Stimulated activated CD8-positive, alpha-beta memory T cell treated with anti-CD3 and anti-CD28 coated beads, Interleukin-15, amount 100 ng/mL, for 24 hours (primary cell): ENCODE data around the gene EGR2.

ENCODE experiments used
- DNase-seq: peaks from one replicate; pipeline ENCODE4 v3.0.0-alpha.2; 2020; ENCODE audit warnings: low read depth

The EGR2 gene

DNA sequence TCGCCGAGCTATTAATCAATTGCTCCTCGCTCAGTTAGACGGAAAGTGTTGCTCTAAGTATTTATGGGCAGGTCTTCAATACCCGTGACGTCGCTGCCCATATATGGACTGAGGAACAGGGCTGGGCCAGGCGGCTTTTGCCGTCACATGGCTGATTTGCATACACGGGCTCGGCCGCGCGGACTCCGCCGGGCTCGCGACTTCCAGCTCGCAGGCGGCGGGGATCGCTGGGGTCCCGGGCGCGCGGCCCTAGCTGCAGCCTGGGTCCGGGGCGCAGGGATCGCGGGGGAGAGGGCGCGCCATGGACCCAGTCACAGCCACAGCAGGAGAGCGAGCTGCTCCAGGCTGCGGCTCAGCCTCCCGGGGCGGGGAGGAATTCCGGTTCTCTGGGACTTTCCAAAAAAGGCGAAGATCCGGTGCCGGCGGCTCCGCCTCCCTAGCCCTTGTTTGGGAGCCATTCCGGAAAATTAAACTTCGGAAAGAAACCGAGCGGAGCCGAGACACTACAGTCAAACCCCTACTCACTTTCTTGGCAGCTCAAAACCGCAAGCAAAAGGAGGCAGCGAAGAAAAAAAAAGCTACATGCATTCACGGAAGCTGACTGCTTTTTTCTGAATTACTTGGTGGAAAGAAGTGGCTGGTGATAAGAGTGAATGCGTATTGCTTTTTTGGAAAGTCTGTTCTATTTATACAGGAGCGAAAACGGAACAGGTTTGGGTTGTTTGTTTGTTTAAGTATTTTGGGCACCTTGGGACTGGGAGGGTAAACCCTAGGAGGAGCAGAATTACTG, at the start of gene EGR2:
Gene EGR2, minus strand, starts transcription at position 36 of the 790 bp plus-strand sequence. CDS start 337 bp downstream, outside the sequence.
- peak; percentile 82 for DNase-seq

DNA sequence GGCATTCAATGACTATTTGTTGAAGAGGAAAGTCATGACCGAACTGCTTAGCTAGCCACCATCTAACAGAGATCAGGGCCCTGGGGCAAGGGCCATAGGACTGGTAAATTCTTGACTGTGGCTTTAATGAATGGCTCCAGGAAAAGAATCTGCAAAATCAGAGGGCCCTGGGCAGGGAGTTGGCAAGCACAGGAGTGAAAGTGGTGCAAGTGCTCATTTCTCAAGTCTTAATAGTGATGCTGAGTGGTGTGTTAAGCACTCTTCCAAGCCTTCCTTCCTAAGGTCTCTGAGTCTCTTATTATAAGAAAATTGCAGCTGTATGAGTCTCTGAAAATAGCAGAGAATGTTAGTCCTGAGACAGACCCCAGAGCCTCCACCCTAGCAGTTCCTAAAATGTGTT, 46.3 kb upstream of the EGR2 start:
- DNase-seq, result no peak

DNA sequence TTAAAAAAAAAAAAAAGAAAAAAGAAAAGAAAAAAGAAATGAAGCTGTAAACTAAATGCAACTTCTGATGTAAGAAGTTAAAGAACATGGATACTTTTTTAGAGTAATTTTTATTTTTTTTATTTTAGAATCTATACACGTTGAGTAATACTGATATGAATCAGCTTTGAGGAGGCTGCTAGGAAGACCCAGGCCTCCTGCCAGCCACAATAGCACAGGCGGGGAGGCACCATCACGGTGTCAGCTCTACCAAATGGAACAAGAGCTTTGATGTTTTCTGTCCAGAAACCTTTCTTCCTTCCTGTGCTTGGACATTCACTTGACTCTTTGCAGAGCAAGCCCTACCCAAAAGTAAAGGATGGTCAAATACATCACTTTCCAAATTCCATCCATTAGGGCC, 45.3 kb upstream of the EGR2 start:
- DNase-seq, result no peak

DNA sequence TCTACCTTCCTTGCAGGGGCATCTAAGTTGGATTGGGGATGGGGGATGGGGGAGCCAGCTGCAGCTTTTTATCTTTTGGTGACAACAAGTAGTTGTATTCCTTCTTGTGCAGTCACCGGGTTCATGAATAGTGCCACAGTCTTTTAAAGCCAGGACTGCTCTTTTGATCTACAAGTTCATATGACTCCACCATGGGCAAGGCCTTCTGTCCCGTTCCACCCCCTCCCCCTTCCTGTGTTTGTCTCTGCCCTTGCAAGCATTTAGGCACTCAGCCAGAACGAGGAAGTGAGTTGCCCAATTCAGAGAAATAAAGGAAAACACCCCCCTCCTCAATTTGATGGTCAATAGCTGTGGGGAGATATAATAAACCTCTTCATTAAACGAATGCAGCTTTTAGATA, 44.8 kb upstream of the EGR2 start:
- no peak for DNase-seq

DNA sequence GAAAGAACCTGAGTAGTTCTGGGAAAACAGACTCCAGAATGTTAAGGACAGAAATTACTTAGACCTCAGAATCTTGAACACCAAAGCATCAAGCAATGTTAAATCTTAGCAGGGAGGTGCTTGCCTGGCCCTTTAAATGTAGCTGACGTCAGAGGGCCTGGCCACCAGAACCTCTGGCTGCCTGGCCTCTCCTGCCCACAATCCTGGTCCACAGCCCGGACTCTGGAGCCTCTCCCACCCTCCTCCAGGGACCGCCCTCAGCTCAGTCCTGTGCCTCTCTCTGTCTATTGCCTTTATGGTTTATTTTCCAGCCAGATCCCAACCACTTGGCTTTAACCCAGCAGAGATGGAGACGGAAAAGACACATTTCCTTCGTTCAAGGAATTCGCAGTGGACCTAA, 42.2 kb upstream of the EGR2 start:
- no peak for DNase-seq

DNA sequence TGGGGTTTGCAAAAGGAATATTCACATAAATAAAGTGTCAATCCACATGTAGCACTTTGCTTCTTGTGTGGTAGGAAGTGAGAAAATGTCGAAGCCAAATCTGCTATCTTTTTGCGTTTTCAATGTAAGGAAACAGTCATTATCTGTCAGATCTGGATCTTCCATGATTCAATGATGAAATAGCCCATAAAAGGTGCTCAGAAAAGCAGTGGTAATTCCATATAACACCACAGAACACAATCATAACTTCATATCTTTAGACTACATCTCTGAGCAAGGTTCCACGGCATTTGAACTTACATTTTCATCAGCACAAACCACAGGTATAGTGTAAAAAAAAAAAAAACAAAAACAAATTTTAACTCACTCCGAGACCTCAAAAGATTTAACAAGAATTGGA, 39.9 kb upstream of the EGR2 start:
- DNase-seq, result no peak

DNA sequence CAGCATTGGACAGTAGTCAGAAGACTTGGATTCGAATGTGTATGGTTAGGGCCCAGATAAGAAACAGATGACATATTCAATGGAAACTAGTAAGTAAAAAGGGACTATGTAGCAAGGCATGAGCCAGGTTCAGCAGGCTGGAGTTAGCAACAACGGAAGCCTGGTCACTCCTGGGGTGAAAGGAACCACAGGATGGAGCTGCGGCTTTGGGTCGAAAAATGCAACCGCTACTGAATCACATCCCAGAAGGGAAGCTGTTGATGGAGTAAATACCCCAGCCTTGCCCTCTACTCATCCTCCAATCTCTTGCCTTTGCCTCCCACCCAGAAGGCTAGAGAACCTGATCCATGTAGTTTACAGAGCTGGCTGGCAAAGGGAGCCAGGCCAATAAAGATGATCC, 37.5 kb upstream of the EGR2 start:
- no peak for DNase-seq

DNA sequence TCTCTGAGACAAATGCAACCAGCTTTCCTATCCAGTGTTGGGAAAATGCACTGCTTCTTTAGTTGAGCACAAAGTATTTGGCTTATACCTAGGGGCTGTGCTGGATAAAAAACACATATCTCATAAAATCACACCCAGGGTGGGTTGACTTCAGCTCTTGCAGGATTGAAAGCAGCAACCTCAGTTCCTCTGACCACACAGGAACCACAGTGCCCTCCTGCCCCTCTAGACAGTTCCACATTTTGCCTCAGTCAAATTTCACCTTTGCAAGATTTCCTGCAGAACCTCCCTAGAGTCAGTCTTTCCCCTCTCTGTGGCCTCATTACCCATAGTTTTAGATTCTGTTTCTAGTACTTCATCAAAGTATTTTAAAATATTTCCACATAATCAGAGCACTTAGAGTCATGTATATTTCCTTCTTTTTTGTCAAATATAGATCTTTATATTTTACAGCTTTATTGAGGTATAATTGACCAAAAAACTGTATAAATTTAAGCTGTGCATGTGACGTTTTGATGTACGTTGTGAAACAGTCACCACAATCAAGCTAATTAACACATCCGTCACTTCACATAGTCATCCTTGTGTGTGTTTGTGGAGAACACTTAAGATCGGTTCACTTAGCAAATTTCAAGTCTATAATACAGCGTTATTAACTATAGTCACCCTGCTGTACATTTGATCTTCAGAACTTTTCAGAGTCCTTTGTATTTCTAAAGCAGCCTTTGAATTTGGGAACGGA, 37.0 kb upstream of the EGR2 start:
- DNase-seq, result no peak

DNA sequence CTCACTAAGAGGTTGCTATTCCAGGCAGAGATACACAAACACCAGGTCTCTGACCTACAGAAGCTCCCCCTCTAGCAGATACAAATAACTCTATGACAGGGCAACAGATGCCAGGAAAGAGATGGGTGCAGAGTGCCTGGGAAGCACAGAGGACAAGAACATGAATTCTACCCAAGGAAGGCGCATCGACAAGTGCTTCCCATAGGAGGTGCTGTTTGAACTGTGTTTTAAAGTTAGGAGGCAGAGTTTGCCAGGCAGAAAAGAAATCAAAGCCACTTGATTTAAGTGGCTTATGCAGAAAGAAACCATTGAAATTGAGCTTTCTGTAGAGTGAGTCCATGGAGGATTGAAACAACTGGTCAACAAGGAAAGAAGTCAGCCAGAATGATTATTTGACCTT, 35.3 kb upstream of the EGR2 start:
- no peak for DNase-seq

DNA sequence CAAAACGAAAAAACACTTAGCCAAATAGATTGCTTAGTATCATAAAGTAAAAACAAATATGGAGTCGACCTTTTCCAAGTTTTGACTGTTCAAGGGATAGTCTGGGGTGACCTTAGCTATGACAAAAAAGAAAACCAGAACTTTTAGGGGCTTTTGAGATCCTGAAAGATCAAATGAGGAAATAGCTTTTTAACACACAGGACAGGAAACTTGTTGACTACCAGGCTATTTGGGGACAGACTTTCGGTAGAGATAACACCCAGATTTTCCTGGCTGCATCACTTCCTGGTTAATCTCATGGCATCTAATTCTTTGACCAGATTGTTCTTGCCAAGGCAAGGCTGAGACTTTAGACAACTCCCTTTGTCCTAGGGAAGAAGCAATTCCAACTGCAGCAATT, 34.5 kb upstream of the EGR2 start:
- DNase-seq, result no peak

DNA sequence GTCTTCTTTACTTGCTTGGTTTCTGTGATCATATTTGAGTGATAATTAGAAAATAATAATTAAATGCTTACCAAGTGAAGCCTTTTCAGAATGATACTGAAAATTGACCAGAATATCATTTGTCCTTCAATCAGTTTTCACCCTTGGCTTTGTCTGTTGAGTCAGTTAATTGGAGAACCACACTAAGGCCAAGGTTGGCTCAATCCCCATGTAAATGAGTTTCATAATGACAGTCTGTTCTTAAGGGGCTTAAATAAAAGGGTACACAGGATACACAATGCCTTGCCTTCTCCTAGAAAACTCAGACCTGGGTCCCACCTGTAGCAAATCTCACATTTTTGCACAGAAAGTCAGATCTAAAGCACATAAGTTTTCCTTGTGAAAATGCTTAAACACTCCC, 31.3 kb upstream of the EGR2 start:
- no peak for DNase-seq

DNA sequence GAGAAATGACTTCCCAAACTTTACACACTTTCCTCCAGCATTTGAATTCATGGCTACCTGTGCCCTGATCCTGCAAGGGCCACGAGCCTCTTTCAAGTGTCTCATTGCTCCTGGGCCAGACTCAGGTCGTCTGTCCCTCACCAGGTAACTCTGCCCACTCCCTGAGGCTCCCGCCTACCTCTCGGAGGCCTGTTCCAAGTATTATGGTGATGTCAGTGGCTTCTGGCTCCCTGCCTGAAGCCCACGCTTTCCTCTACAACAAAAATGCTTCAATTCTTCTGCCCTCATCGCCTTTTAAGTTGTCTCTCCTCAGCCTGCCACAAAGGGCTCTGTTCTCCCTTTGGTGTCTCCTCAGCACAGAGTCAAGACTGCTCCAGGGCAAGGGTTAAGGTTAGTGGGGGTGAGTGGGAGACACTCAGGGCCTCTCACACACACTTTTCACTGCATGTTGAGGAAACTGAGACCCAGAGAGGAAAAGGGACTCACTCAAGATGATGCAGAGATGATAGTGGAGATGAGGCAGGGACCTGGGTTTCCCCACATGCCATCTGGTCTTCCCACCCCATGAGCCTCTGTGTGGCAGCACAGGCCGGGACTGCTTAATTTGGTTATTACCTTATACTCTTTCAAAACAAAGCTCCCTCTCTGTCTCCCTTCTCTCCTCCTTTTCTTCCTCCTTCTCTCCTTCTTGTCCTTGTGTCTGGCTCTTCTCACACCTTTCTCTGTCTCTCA, 28.3 kb upstream of the EGR2 start:
- no peak for DNase-seq

DNA sequence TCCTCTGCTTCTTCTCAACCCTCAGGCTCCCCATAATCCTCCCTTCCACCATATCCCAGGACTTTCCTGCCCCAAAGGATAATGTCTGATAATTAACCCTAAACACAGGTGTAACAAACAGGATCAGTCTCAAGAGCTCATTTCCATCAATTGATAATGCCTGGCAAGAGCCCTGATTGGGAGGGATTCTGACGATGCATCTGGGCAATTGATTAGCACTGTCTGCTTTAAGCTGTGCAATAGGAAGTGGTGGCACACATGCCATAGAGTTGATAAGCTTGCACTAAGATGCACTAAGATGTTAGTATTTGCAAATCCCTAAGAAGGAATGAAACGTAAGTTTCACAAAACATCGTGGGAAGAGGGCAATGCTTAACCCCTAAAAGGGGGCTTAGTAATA, 27.4 kb upstream of the EGR2 start:
- no peak for DNase-seq

DNA sequence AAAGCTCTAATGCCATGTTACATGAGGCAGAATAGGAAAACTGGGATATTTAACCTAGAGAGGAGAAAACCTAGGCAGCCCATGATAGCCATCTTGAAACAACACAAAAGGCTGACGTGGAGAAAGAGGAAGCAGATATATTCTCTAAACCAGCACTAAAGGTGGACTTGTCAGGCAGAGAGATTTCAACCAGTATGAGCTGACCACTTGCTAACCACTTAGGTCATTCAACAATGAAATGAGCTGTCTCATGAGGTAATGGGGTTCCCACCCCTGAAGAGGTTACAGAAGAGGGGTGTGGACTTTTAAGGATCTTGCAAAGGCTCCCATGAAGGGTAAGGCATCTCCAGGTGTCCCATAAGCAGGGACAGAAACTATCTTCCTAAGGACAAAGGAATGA, 26.8 kb upstream of the EGR2 start:
- DNase-seq, result no peak

DNA sequence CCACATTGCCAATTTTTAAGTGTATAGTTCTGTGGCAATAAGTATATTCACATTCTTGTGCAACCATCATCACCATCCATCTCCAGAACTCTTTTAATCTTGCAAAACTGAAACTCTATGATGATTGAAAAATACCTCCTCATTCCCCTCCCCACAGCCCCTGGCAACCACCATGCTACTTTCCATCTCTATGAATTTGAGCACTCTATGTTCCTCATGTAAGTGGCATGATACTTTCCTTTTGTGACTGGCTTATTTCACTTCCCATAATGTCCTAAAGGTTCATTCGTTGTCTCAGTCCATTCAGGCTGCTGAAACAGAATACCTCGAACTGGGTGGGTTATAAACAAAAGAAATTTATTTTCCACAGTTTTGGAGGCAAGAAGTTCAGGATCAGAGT, 23.4 kb upstream of the EGR2 start:
- no peak for DNase-seq

DNA sequence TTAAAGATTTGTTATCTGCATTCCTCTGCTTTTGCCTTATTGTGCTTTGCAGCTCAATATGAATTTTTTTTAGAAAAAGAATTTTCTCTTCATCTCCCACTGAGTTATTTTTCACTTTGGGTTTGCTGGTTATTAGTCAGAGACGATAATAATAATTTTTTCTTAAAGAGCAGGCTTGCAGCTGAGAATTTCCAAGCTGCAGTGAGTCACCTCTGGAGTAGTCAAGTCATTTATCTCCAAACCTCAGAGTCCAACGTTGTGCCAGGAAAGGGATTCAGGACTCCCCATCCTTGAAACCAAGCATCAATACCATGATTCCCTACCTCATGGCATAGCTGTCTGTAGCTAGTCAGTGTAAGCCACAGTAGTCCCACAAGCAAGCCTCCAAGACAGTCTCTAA, 15.2 kb upstream of the EGR2 start:
- no peak for DNase-seq

DNA sequence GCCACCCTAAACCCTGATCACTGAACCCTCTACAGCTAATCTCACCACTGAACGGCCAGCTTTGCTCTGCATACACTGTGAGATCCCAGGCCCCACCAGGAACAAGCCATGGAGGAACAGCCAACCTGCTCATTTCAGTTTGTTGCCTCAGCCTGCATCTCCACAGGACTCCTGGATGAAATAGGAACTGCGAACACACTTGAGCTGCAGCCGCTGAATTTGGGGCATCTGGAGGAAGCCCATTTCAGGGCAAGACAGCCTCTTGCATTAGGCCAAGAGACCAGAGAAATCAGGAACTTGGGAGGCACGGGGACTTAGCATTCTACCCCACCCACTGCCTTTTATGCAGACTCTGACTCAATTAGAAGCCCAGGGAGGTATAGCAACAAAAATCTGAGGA, 14.5 kb upstream of the EGR2 start:
- DNase-seq, result no peak

DNA sequence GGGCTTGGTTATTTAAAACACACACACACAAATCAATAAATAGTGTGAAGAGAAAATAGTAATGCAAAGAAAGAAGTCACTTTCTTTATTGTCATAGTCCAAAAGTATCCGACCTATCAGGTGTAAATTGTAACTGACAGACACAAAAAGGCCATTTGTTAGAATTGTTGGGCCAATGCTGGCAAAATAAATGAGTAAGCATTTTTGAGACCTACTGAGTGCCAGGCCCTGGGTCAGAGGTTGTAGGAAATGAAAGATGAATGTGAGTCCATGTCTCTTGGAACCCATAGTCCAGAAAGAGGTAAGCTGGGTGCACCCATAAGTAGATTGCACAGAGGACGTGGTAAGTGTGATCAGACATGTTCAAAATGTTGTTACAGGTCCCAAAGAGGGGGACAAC, 13.5 kb upstream of the EGR2 start:
- DNase-seq, result no peak

DNA sequence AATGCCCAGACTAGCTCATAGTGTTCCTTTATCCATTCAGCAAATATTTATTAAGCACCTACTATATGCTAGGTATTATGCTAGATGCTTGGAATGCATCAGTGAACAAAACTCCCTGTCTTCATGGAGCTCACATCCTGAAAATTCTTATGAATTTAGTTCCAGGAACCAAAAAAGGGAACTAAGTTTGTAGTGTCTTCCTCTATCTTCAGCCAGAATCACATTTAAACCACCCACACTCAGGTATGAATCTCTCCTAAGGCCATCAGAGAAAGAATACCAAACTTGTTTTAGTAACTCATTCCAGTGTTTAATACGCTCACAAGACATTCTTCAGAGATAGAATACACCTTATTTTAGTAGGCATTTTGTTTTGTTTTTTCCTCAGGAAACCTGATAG, 10.1 kb upstream of the EGR2 start:
- DNase-seq, result no peak

DNA sequence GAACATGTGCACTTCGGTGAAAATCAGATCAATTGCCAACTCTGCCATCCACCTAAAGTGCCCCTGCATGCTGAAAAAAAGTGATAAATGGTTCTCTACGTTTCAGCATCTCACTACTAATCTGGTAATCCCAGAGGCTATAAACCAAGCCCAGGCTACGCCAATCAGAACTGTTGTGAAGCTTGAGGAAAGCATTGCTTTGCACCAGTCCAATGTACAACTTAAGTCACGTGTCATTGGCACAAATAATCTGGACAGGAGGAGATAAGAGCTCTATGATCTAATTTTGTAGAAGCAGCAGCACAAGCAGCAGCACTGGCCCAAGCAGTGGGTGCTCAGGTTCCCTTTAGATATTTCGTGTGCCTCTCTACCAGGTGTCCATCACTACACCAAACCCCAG, 4.4 kb upstream of the EGR2 start:
- DNase-seq, result no peak

DNA sequence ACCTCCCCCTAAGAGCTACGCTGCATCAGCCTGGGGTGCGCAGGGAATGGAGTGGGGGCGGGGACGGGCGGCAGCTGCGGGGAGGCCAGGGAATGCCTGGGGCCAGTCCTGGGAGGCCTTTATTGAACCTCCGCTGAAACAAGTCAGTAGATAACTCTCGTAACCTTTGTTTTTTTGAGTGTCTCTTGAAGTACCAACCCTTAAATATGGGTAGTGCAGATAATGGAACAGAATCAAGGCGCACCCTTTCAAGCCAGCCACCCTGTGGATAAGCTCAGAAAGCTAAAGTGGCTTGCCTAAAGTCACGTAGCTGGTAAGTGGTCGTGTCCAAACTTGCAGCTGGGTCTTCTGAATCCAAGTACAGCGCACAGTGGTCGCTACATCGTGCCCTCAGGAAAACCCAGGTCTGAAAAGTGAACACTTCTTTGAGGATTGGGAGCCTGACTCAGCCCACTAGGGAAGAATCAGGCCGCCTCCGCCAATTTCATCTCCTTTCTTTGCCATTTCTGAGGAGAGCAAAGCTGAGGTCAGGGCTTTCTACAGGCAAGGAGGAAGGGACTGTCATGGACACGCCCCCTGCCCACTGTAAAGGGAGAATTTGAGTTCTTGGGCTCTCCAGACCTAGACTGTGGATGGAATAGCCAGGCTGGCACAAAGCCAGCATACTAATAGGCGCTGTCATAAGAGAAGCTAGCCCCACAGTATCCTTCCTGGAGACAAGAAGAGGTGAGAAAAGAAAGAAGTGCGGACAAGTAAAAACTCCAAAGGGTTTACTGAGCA, 3.2 kb upstream of the EGR2 start:
- DNase-seq, result no peak

DNA sequence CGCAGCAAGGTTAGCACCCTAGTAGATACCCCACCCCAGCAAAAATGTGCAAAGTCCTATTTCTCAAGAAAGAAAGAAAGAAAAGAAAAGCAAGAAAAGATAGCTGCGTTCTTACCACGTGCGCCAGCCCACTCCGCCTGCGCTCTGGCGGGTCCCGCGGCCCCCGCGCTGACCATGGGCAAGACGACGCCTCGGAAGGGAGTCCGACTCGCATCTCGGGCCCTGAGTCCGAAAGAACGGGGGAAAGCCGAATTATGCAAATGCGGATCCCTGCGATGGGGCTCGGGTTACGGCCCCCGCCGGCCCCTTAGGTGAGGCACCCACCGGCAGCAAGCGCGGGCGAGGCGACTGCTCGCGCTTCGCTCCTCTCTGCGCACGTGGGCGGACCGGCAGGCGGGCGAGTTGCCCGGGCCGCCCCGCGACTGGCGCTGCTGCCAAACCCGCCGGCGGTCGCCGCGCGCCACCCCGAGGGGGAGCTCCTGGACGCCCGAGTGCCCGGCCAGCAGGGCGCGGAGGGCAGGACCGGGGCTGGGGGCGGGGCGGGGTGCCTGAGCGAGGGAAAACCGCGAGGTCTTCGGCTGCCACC, 2.4 kb upstream of the EGR2 start:
- DNase-seq, result no peak
